Activated T-cell treated with anti-CD3 and anti-CD28 coated beads, Interleukin-2, amount 50 U/mL, for 72 hours (primary cell): Measurements from ENCODE around the gene AP4S1. TPM values are rescaled to one million over a fixed set of nuclear protein-coding genes. Genes with fewer than 3 reads are reported as not detected.
"Not testable (repeated sequence)": the region's sequence is repeated elsewhere in the genome, so short reads cannot be mapped to it uniquely, and the experiment has no call there.

ENCODE experiments used
- ATAC-seq, 2 donors: fragments of 150-1000 bp; cut with Tn5 transposase; replicated peaks in 1 of 2; 2 replicates each; pipeline ENCODE4 v1.10.0; 2021; ENCODE audit warnings: moderate library complexity in 2 of 2, mild to moderate bottlenecking in 1 of 2
- DNase-seq, 2 donors: peaks; one replicate each; pipeline ENCODE4 v3.0.0; 2021 to 2022; ENCODE audit warnings: mixed read lengths in 1 of 2
- H3K27ac Mint-ChIP-seq: one replicate; pipeline ENCODE4 v1.8.0; 2022; ENCODE audit warnings: mild to moderate bottlenecking, moderate library complexity, mixed read lengths
- H3K27me3 Mint-ChIP-seq: one replicate; pipeline ENCODE4 v1.8.0; 2022; ENCODE audit warnings: low read depth, mixed read lengths
- H3K36me3 Mint-ChIP-seq, 2 donors: one replicate each; pipeline ENCODE4 v1.8.0; 2022; ENCODE audit warnings: mixed read lengths in 2 of 2, mild to moderate bottlenecking in 1 of 2; ENCODE audit not compliant: insufficient read depth in 2 of 2
- H3K4me1 Mint-ChIP-seq: one replicate; pipeline ENCODE4 v1.8.0; 2022; ENCODE audit warnings: low read depth, mixed read lengths
- H3K4me3 Mint-ChIP-seq, 2 donors: one replicate each; pipeline ENCODE4 v1.8.0; 2022; ENCODE audit warnings: mild to moderate bottlenecking in 2 of 2, mixed read lengths in 2 of 2, moderate library complexity in 2 of 2
- H3K9me3 Mint-ChIP-seq, 2 donors: one replicate each; pipeline ENCODE4 v1.8.0; 2022; ENCODE audit warnings: mixed read lengths in 2 of 2
- total RNA-seq, 2 donors: library from RNA; stranded (reverse); gene quantifications; one replicate each; pipeline ENCODE4 v1.2.3, GENCODE V29; 2022

Gene AP4S1
- total RNA-seq, 2 donors from 2014 or later, result 6.3 to 8.6 TPM

DNA sequence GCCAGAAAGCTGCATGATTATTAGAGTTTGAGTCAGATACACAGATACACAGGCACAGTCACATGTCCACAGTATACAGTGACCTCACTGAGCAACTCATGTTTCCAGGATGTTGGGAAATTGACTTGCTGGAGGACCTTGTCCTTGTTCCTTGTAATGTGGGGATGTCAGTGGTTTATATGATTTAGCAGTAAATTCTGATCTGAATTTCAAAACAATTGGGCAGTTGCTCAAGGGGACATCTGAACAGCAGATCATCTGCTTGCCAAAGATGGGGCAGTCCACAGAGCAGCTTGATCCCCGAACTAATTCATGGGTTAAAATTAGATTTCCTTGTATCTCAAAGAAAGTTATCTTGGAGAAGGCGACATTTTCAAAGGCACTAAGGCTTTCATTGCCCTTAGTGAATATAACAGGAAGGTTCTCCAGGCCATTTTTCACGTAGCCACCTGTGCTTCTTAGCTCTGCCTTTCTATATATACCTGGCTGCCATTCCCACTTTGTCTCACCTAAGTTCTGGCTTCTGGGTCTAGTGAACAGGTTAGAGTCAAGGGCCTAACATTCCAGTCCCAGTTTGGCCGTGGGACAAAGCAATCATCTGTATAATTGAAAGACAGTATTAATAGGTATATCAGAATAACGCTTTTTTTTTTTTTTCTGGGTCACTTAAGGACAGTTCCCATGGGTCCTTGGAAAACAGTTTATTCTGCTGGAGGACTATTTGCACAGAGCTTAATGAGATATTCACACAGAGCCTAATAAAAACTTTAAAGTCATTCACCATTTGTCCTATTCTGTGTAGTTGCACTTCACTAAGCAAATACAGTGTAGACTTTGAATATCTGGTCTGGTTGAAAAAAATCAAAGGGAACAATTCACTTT, 65.7 kb downstream of the AP4S1 start:
- ATAC-seq, result no peak
- no peak for DNase-seq
- H3K36me3 Mint-ChIP-seq, result no peaks in the 10 kb centered on the region
- no peaks in the 10 kb centered on the region for H3K4me1 Mint-ChIP-seq
- no peak overlapping the region for H3K4me3 Mint-ChIP-seq
- H3K27me3 Mint-ChIP-seq, result no peaks in the 10 kb centered on the region
- no peaks in the 10 kb centered on the region for H3K9me3 Mint-ChIP-seq
- H3K27ac Mint-ChIP-seq, result no peak overlapping the region

DNA sequence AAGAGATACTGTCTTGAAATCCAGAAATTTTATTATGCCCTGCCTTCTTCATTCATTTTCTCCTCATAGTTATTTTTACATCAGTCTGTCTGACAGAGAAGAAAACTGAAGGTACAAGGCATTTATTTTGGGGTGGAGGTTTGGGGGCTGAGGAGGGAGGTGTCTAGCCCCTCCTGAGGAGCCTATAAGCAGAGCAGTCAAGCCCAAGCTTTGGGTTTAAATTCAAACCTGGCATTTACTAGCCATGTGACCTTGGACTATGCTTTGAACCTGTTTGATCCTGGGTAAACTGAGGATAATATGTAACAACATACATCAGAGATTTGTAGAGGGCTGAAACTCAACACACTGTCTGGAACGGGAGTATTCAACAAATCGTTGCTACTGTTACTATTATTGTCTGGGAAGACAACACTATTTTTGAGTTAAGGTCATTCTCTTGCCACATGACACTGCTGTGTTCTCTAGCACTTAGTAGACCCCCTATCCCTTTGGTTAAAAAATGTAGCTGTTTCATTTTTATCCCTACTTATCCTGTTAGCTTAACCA, 66.8 kb downstream of the AP4S1 start:
- Mint-ChIP-seq H3K4me3 (no peak overlapping the region), H3K27me3 (no peaks in the 10 kb centered on the region), H3K27ac (no peak overlapping the region), H3K36me3 (peaks cover 0 to 2% of the 10 kb centered on the region in 2 donors), H3K9me3 (no peaks in the 10 kb centered on the region), H3K4me1 (no peaks in the 10 kb centered on the region)
- DNase-seq, result no peak
- ATAC-seq, result no peak

DNA sequence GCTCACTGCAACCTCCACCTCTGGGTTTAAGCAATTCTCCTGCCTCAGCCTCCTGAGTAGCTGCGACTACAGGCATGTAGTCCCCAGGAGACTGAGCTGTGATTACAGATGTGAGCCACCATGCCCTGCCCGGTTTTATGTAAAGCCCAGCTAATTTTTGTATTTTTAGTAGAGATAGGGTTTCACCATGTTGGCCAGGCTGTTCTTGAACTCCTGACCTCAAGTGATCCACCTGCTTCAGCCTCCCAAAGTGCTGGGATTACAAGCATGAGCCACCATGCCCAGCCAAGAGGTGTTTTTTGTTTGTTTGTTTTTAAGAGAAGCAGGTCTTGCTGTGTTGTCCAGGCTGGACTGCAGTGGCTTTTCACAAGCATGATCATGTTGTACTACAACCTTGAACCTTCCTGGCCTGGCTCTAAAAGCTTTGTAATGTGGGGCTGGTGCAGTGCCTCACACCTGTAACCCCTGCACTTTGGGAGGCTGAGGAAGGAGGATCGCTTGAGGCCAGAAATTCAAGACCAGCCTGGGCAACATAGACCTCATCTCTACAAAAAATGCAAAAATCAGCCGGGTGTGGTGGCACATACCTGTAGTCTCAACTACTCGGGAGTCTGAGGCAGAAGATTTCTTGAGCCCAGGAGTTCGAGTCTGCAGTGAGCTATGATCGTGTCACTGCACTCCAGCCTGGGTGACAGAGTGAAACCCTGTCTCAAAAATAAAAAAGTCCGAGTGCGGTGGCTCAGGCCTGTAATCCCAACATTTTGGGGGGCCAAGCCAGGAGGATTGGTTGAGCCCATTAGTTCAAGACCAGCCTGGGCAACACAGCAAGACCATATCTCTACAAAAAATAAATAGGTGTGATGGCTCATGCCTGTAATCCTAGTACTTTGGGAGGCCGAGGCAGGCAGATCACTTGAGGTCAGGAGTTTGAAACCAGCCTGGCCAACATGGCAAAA, 68.7 kb downstream of the AP4S1 start:
- H3K27me3 Mint-ChIP-seq, H3K27ac Mint-ChIP-seq, H3K9me3 Mint-ChIP-seq, H3K36me3 Mint-ChIP-seq, ATAC-seq, H3K4me1 Mint-ChIP-seq, DNase-seq, H3K4me3 Mint-ChIP-seq: not testable (repeated sequence)

DNA sequence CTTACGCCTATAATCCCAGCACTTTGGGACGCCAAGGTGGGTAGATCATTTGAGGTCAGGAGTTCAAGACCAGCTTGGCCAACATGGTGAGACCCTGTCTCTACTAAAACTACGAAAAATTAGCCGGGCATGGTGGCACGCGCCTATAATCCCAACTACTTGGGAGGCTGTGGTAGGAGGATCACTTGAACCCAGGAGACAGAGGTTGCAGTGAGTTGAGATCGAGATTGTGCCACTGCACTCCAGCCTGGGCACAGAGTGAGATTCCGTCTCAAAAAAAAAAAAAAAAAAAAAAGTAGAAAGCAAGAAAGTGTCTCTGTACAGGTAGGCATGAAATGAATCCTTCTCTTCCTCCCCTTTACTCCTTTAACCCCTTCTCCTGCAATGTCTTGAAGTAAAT, 70.4 kb downstream of the AP4S1 start:
- not testable (repeated sequence) for H3K27ac Mint-ChIP-seq, H3K4me3 Mint-ChIP-seq

DNA sequence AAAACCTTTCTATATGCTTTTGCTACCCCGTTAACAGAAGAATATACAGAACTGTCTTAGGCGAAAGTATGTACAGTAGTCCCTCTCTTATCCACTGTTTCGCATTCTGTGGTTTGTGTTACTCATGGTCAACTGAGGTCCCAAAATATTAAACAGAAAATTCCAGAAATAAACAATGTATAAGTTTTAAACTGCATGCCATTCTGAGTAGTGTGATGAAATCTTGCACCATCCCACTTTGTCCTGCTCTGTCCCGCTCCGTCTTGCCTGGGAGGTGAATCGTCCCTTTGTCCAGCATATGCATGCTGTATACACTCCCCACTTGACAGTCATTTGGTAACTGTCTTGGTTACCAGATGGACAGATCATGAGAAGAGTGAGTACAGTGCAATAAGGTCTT, 70.8 kb downstream of the AP4S1 start:
- Mint-ChIP-seq H3K4me3 (no peak overlapping the region), H3K27me3 (no peaks in the 10 kb centered on the region), H3K36me3 (peaks cover 2 to 19% of the 10 kb centered on the region in 2 donors), H3K9me3 (no peaks in the 10 kb centered on the region), H3K27ac (no peak overlapping the region), H3K4me1 (no peaks in the 10 kb centered on the region)
- ATAC-seq, result no peak
- no peak for DNase-seq

More for the DNA sequence above, 70.4 kb downstream of the AP4S1 start:
- H3K36me3 Mint-ChIP-seq, result peaks cover 1 to 18% of the 10 kb centered on the region in 2 donors
- not testable (repeated sequence) for ATAC-seq, H3K27me3 Mint-ChIP-seq, DNase-seq, H3K4me1 Mint-ChIP-seq, H3K9me3 Mint-ChIP-seq

DNA sequence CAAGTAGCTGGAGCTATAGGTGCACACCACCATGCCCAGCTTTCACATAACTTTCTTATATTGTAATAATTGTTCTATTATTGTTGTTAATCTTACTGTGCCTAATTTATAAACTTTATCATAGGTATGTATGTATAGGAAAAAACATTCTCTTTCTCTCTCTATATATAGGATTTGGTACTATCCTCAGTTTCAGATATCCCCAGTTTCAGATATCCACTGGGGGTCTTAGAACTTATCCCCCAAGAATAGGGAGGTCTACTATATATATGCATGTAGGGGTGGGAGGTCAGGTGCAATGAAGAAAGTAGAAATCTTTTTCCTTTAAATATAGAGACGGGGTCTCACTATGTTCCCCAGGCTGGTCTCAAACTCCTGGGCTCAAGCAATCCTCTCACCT, 71.6 kb downstream of the AP4S1 start:
- no peaks in the 10 kb centered on the region for H3K9me3 Mint-ChIP-seq
- ATAC-seq (no peak), DNase-seq (no peak)
- H3K27ac Mint-ChIP-seq, result peak overlapping the region; percentile 54
- H3K27me3 Mint-ChIP-seq, result no peaks in the 10 kb centered on the region
- H3K36me3 Mint-ChIP-seq, result peaks cover 2 to 25% of the 10 kb centered on the region in 2 donors
- no peaks in the 10 kb centered on the region for H3K4me1 Mint-ChIP-seq
- no peak overlapping the region for H3K4me3 Mint-ChIP-seq

DNA sequence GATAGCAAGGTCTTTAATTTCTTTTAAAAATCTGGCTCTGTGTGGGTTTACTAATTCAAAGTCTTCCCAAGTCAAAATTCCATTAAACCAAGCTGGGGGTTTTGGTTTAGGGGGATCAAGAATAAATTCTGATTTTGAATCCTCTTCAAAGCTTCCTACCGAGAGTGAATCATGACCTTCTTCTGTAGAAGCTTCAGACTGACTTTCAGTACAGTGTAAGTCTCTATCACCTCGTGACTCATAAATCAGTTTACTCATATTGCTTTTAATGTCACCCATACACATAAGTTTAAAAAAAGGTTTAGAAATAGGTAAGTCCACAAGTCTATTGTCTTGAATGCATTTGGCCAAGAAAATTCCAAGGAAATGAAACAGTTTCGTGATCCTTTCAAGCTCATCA, 81.3 kb downstream of the AP4S1 start:
- peaks cover 4% of the 10 kb centered on the region for H3K4me1 Mint-ChIP-seq
- peaks cover 0 to 2% of the 10 kb centered on the region in 2 donors for H3K9me3 Mint-ChIP-seq
- ATAC-seq, result peak; percentile 83 to 88
- H3K27me3 Mint-ChIP-seq, result no peaks in the 10 kb centered on the region
- DNase-seq, result no peak
- H3K4me3 Mint-ChIP-seq, result no peak overlapping the region
- H3K27ac Mint-ChIP-seq, result peak overlapping the region; percentile 72
- peaks cover 11 to 45% of the 10 kb centered on the region in 2 donors for H3K36me3 Mint-ChIP-seq

DNA sequence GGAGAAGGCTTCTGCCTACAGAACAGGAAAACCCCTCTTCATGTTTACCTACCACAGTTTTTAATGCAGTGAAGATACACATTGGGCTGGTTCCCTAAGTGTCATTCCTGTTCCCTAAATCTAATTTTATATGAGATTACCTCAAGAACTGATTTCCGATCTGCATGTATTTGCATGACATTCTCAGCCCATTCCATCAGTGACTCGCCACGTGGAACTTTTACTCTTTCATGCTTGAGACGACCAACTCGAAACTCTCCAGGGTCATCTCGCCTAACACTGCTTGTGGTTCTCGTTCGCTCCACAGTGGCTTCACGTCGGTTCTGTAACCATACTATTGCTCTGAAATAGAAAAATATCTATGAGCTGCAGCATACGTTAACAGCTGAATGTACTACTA, 83.8 kb downstream of the AP4S1 start:
- peaks cover 4% of the 10 kb centered on the region for H3K4me1 Mint-ChIP-seq
- H3K27me3 Mint-ChIP-seq, result no peaks in the 10 kb centered on the region
- peaks cover 0 to 2% of the 10 kb centered on the region in 2 donors for H3K9me3 Mint-ChIP-seq
- ATAC-seq, result no peak
- no peak for DNase-seq
- H3K4me3 Mint-ChIP-seq, result no peak overlapping the region
- H3K36me3 Mint-ChIP-seq, result peaks cover 5 to 29% of the 10 kb centered on the region in 2 donors
- peak overlapping the region; percentile 54 for H3K27ac Mint-ChIP-seq

DNA sequence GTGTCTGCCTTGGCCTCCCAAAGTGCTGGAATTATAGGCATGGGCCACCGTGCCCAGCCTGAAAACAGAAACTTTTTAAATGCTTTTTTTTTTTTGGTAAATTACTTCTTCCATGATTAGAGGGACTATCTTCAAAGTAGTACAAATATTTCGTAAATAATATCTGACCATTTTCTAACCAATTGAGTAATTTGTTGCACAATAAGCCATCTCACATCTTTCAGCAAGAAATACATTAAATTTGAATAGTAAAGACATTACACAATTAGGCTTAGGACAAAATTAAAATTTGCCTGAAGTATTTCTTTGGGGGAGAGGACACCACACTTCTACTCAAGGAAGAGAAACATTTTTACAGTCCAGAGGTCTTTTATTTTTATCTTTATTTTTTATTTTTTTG, 85.4 kb downstream of the AP4S1 start:
- peaks cover 2 to 25% of the 10 kb centered on the region in 2 donors for H3K36me3 Mint-ChIP-seq
- H3K9me3 Mint-ChIP-seq, result no peaks in the 10 kb centered on the region
- H3K4me3 Mint-ChIP-seq, result no peak overlapping the region
- DNase-seq (no peak), ATAC-seq (no peak)
- peaks cover 4% of the 10 kb centered on the region for H3K4me1 Mint-ChIP-seq
- H3K27me3 Mint-ChIP-seq, result no peaks in the 10 kb centered on the region
- no peak overlapping the region for H3K27ac Mint-ChIP-seq

DNA sequence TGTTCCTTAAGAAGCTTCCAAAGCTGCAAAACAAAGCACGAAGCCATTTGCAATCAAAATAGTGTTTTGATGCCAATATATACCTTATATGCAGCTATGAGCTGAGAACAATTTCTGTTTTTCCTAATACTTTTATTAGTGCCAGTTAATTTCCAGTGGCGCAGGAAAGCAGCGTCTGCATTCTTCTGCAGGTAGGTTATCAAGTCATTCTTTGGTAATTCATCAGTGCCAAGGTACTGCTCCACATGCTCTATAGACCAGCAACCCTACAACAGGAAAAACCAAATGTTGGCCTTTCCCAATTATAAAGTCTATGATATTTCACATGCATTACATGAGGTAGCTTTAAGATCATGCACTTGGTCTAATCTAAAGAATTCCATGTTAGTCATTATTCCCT, 88.3 kb downstream of the AP4S1 start:
- no peak for DNase-seq
- Mint-ChIP-seq H3K27me3 (no peaks in the 10 kb centered on the region), H3K9me3 (no peaks in the 10 kb centered on the region), H3K4me1 (no peaks in the 10 kb centered on the region), H3K36me3 (peaks cover 2 to 29% of the 10 kb centered on the region in 2 donors), H3K27ac (no peak overlapping the region), H3K4me3 (no peak overlapping the region)
- no peak for ATAC-seq

DNA sequence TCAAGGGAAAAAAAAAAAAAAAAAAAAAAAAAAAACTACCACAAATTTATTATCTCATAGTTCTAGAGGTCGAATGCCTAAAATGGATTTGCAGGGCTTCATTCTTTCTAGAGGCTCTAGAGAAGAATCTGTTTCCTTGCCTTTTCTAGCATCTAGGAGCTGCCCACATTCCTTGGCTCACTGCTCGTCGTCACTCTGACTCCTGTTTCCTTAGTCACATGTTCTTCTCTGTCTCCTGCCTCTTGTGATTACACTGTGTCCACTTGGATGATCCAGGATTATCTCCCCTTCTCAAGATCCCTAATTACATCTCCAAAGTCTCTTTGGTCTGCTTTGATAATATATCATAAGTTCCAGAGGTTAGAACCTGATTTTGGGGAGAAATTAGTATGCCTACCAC, 93.4 kb downstream of the AP4S1 start:
- no peaks in the 10 kb centered on the region for H3K27me3 Mint-ChIP-seq
- H3K4me1 Mint-ChIP-seq, result peaks cover under 1% of the 10 kb centered on the region
- peaks cover 8 to 35% of the 10 kb centered on the region in 2 donors for H3K36me3 Mint-ChIP-seq
- no peak overlapping the region for H3K27ac Mint-ChIP-seq
- no peaks in the 10 kb centered on the region for H3K9me3 Mint-ChIP-seq
- H3K4me3 Mint-ChIP-seq, result no peak overlapping the region
- DNase-seq, result no peak
- no peak for ATAC-seq

DNA sequence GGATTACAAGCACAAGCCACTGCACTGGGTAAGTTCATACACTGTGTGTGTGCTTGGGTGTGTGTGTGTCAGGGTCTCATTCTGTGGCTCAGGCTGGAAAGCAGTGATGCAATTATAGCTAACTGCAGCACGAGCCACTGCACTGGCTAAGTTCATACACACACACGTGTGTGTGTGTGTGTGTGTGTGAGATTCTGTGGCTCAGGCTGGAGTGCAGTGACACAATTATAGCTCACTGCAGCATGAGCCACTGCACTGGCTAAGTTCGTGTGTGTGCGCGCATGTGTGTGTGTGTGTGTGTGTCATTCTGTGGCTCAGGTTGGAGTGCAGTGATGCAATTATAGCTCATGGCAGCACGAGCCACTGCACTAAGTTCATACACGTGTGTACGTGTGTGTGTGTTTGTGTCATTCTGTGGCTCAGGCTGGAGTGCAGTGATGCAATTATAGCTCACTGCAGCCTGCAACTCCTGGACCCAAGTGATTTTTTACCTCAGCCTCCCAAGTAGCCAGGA, 96.7 kb downstream of the AP4S1 start:
- H3K36me3 Mint-ChIP-seq, result peaks cover 10 to 29% of the 10 kb centered on the region in 2 donors
- H3K4me3 Mint-ChIP-seq, result no peak overlapping the region
- no peak overlapping the region for H3K27ac Mint-ChIP-seq
- no peaks in the 10 kb centered on the region for H3K27me3 Mint-ChIP-seq
- H3K9me3 Mint-ChIP-seq, result no peaks in the 10 kb centered on the region
- peaks cover 17% of the 10 kb centered on the region for H3K4me1 Mint-ChIP-seq
- no peak for DNase-seq
- no peak for ATAC-seq

DNA sequence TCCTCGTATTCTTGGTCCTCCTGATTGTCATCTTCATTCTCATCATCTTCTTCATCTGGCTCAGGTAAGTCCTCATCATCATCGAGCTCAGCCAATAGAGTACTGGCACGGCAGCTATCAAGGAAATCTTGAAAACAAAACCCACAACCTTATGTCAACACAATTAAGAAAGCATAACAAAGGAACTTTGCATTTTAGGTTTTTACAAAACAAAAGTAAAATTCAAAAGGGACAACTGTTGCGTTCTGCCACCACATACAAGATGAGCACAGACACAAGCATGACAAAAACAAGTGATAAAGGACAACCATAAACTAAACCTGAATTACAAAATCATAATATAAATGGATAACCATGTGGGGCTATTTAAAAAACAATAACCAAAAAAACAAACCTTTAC, 97.5 kb downstream of the AP4S1 start:
- no peak for ATAC-seq
- no peak overlapping the region for H3K4me3 Mint-ChIP-seq
- peaks cover 12 to 33% of the 10 kb centered on the region in 2 donors for H3K36me3 Mint-ChIP-seq
- DNase-seq, result no peak
- H3K4me1 Mint-ChIP-seq, result peaks cover 24% of the 10 kb centered on the region
- H3K9me3 Mint-ChIP-seq, result no peaks in the 10 kb centered on the region
- no peak overlapping the region for H3K27ac Mint-ChIP-seq
- H3K27me3 Mint-ChIP-seq, result no peaks in the 10 kb centered on the region
